Keratinocyte (primary cell): Measurements from ENCODE around the gene MTPN. TPM values are rescaled to one million over a fixed set of nuclear protein-coding genes. Genes with fewer than 3 reads are reported as not detected.

Experiments used
- DNase-seq: peaks from one replicate; pipeline ENCODE4 v3.0.0-alpha.2; 2011; ENCODE audit warnings: low read depth, missing footprints, low spot score
- FAIRE-seq: peaks from 2 replicates; lab custom pipeline; 2011; peaks lifted over from hg19 to GRCh38; lab: Jason Lieb, UNC
- H2AFZ ChIP-seq: 2 replicates; pipeline ENCODE4 v1.6.0; 2012; ENCODE audit warnings: low read length, control low read depth, inconsistent platforms; ENCODE audit not compliant: control insufficient read depth
- H3K27ac ChIP-seq: 2 replicates; pipeline ENCODE4 v1.5.1; 2011; ENCODE audit warnings: low read length; ENCODE audit not compliant: control insufficient read depth, insufficient read depth
- H3K27me3 ChIP-seq: 3 replicates; pipeline ENCODE4 v1.6.0; 2011; ENCODE audit warnings: low read length; ENCODE audit not compliant: control insufficient read depth, insufficient read depth; ENCODE audit errors: extremely low read depth
- H3K36me3 ChIP-seq, 2 experiments: 2 replicates in 1 of 2; 3 replicates in 1 of 2; pipeline ENCODE4 v1.5.1; 2011; ENCODE audit warnings: low read length in 2 of 2, mild to moderate bottlenecking in 1 of 2; ENCODE audit not compliant: control insufficient read depth in 2 of 2, insufficient read depth in 2 of 2; ENCODE audit errors: extremely low read depth in 1 of 2
- H3K4me1 ChIP-seq: 3 replicates; pipeline ENCODE4 v1.5.1; 2011; ENCODE audit warnings: low read length; ENCODE audit not compliant: control insufficient read depth, insufficient read depth; ENCODE audit errors: extremely low read depth
- H3K4me2 ChIP-seq: 3 replicates; pipeline ENCODE4 v1.6.0; 2011; ENCODE audit warnings: low read depth, low read length; ENCODE audit not compliant: control insufficient read depth, insufficient read depth; ENCODE audit errors: extremely low read depth
- H3K4me3 ChIP-seq, 3 experiments: fragments of 200-600 bp in 1 of 3; sonication (generic) in 1 of 3; 2 replicates in 2 of 3; 3 replicates in 1 of 3; pipeline ENCODE4 v1.5.1; 2011 to 2016; ENCODE audit warnings: low read length in 3 of 3, mild to moderate bottlenecking in 3 of 3, control low read depth in 2 of 3, inconsistent platforms in 1 of 3, low read depth in 1 of 3, mixed read lengths in 1 of 3, mixed run types in 1 of 3, moderate library complexity in 1 of 3; ENCODE audit not compliant: control insufficient read depth in 2 of 3, insufficient read depth in 2 of 3; ENCODE audit errors: extremely low read depth in 1 of 3
- H3K79me2 ChIP-seq: 2 replicates; pipeline ENCODE4 v1.6.0; 2012; ENCODE audit warnings: low read length; ENCODE audit not compliant: control insufficient read depth, insufficient read depth
- H3K9ac ChIP-seq: 3 replicates; pipeline ENCODE4 v1.6.0; 2011; ENCODE audit warnings: low read length; ENCODE audit not compliant: control insufficient read depth, insufficient read depth; ENCODE audit errors: extremely low read depth
- H3K9me1 ChIP-seq: 3 replicates; pipeline ENCODE4 v1.6.0; 2011; ENCODE audit warnings: low read length; ENCODE audit not compliant: control insufficient read depth, insufficient read depth; ENCODE audit errors: extremely low read depth
- H3K9me3 ChIP-seq: 2 replicates; pipeline ENCODE4 v1.5.1; 2012; ENCODE audit warnings: low read depth, low read length; ENCODE audit not compliant: control insufficient read depth
- H4K20me1 ChIP-seq: 3 replicates; pipeline ENCODE4 v1.6.0; 2011; ENCODE audit warnings: low read length; ENCODE audit not compliant: control insufficient read depth, insufficient read depth; ENCODE audit errors: extremely low read depth
- CTCF ChIP-seq, 3 experiments: IDR thresholded peaks in 1 of 3; conservative IDR thresholded peaks in 1 of 3; optimal IDR thresholded peaks in 1 of 3; 2 replicates in 2 of 3; 3 replicates in 1 of 3; pipeline versions ENCODE3 to v1.5.1; 2011; ENCODE audit warnings: low read length in 3 of 3, mild to moderate bottlenecking in 3 of 3, moderate library complexity in 2 of 3, control low read depth in 1 of 3, inconsistent platforms in 1 of 3; ENCODE audit not compliant: insufficient read depth in 2 of 3; ENCODE audit errors: extremely low read depth in 1 of 3
- EZH2 ChIP-seq: IDR thresholded peaks from one replicate; pipeline ENCODE4 v1.6.1; 2012; ENCODE audit warnings: inconsistent platforms, mild to moderate bottlenecking, low read length, moderate library complexity
- dilution Hi-C: fragments of 300-500 bp; cut with MboI; formaldehyde crosslinking; loops from one replicate; pipeline ENCODE4 v1.7.0; 2020; ENCODE audit warnings: low sequenced_read_pairs; ENCODE audit not compliant: extremely low pct_ligation_motif_present
- polyA plus RNA-seq, 5 experiments: library from polyadenylated mRNA; depleted of rRNA in 3 of 5; stranded (reverse) in 3 of 5; stranded (forward) in 1 of 5; unstranded in 1 of 5; fragments of >200 nt; gene quantifications; 1 replicate in 1 of 5; 2 replicates in 3 of 5; 3 replicates in 1 of 5; pipeline versions ENCODE4 v1.2.1 to v1.2.3, GENCODE V29; 2011 to 2012; ENCODE audit warnings: missing spikeins in 2 of 5, low read depth in 1 of 5, low replicate concordance in 1 of 5

MTPN gene
- polyA plus RNA-seq, 1 donor (not counting 4 experiments of a cell fraction or from before 2014, with no cell fraction given) = 151 TPM

- Histone ChIP-seq H3K4me1 (no peaks in the 10 kb centered on the region), H3K79me2 (peaks cover 67% of the 10 kb centered on the region), H2AFZ (no peak overlapping the region), H3K4me3 (no peak overlapping the region), H3K4me2 (no peak overlapping the region), H3K9ac (no peak overlapping the region), H3K9me1 (no peaks in the 10 kb centered on the region), H3K27me3 (no peaks in the 10 kb centered on the region), H3K36me3 (peaks cover 7 to 10% of the 10 kb centered on the region in 2 experiments), H3K9me3 (no peaks in the 10 kb centered on the region), H4K20me1 (no peaks in the 10 kb centered on the region), H3K27ac (no peak overlapping the region)
- FAIRE-seq (no peak), DNase-seq (no peak)
- TF ChIP-seq EZH2 (no peak), CTCF (optimal IDR thresholded peaks at IDR 0.05 in 1 of 3, IDR thresholded peaks at IDR 0.05 in 1 of 3, conservative IDR thresholded peaks at IDR 0.05 in 1 of 3; ENCODE audit: extremely low read depth in 1 of 3, insufficient read depth in 2 of 3, low read length in 3 of 3) (no peak)
- dilution Hi-C loops = no loop called here
Measured at GRCh38 chr7:135950972-135951371, 26.2 kb downstream of the MTPN start.

- Histone ChIP-seq H3K27me3 (no peaks in the 10 kb centered on the region), H3K9me1 (no peaks in the 10 kb centered on the region), H3K36me3 (peaks cover 7 to 10% of the 10 kb centered on the region in 2 experiments), H3K4me2 (no peak overlapping the region), H3K4me1 (no peaks in the 10 kb centered on the region), H3K4me3 (no peak overlapping the region), H4K20me1 (no peaks in the 10 kb centered on the region), H3K27ac (no peak overlapping the region), H3K79me2 (peaks cover 64% of the 10 kb centered on the region), H3K9ac (no peak overlapping the region), H3K9me3 (no peaks in the 10 kb centered on the region), H2AFZ (no peak overlapping the region)
- no peak for FAIRE-seq
- no peak for TF ChIP-seq CTCF (optimal IDR thresholded peaks at IDR 0.05 in 1 of 3, IDR thresholded peaks at IDR 0.05 in 1 of 3, conservative IDR thresholded peaks at IDR 0.05 in 1 of 3; ENCODE audit: extremely low read depth in 1 of 3, insufficient read depth in 2 of 3, low read length in 3 of 3)
- TF ChIP-seq EZH2 = no peak
- dilution Hi-C loops = no loop called here
- DNase-seq = no peak
Measured at GRCh38 chr7:135950429-135950828, 26.7 kb downstream of the MTPN start.
